Astrocyte of the cerebellum (primary cell): Measurements from ENCODE around the gene ZBTB38.

Source experiments
- DNase-seq: peaks from one replicate; pipeline ENCODE4 v3.0.0-alpha.2; 2011; ENCODE audit warnings: low read depth
- H3K4me3 ChIP-seq: 2 replicates; pipeline ENCODE4 v1.5.1; 2011; ENCODE audit warnings: mild to moderate bottlenecking, low read depth, low read length, moderate library complexity
- CTCF ChIP-seq: IDR thresholded peaks from 2 replicates; pipeline ENCODE4 v1.5.1; 2012; ENCODE audit warnings: low read length, low read depth, moderate library complexity, mild to moderate bottlenecking; ENCODE audit errors: missing control alignments
- in situ Hi-C: cut with HindIII; loops from 2 replicates; pipeline ENCODE4 v1.10.0; 2017; ENCODE audit warnings: low sequenced_read_pairs

The ZBTB38 gene

DNA sequence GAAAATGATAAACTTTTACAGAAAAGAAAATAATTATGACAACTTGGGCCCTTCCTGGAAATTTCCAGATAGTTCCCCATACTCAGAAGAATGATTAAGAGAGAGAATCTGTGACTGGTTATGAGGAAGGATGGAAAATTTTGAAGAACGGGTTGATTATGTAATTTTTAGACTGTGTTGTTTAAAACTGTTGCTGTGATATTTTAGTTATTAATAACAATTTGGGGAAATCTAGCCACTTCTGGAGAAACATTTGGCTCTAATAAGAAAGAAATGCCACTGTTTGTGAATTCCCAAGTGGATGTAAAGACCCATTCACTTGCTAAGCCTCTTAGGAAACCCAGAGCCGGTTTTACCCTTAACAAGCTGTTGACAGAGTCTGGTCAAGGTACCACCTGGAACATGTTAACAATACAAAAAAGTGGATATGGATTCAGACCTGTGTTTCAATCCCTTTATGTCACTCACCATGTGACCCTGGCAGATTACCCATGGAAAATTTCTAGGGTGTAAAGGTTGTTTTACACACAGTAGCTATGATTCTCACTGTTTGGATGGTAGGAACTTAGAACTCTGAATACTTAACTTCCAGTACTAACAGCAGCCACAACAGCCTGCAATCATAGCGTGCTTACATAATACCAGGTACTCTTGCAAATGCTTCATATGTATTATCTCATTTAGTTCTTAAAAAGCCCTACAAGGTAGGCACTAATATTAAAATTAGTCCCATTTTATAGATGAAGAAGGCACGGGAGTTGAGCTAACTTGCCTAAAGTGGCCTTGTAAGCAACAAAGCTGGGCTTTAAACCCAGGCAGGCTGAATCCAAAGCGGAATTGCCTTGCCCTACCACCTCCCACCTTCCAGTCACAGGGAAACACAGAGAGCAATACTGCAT is 32.0 kb downstream of the ZBTB38 start:
- in situ Hi-C loops = no loop called here
- DNase-seq = no peak

DNA sequence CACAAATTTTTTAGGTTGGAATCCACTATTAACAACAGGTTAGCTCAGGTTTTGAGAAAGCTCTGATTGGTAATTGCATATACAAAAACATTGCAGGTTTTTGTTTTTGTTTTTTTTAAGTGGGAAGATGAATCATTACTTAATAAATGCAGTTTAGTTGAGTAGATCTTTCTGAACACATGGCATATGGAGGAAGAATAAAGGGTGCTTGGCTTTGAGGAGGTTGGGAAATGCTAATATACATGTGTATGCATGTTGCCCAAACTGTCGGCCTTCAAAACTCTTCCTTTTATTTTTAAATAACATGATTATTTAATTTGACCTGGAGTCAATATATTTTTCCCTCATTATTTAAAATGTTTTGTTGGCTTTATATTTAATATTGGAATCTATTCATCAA is 32.8 kb downstream of the ZBTB38 start:
- no peak overlapping the region for H3K4me3 ChIP-seq
- in situ Hi-C loops = no loop called here
- DNase-seq = no peak
- TF ChIP-seq CTCF = no peak

More for the DNA sequence above, 32.0 kb downstream of the ZBTB38 start:
- TF ChIP-seq CTCF = no peak
- H3K4me3 ChIP-seq = no peak overlapping the region

DNA sequence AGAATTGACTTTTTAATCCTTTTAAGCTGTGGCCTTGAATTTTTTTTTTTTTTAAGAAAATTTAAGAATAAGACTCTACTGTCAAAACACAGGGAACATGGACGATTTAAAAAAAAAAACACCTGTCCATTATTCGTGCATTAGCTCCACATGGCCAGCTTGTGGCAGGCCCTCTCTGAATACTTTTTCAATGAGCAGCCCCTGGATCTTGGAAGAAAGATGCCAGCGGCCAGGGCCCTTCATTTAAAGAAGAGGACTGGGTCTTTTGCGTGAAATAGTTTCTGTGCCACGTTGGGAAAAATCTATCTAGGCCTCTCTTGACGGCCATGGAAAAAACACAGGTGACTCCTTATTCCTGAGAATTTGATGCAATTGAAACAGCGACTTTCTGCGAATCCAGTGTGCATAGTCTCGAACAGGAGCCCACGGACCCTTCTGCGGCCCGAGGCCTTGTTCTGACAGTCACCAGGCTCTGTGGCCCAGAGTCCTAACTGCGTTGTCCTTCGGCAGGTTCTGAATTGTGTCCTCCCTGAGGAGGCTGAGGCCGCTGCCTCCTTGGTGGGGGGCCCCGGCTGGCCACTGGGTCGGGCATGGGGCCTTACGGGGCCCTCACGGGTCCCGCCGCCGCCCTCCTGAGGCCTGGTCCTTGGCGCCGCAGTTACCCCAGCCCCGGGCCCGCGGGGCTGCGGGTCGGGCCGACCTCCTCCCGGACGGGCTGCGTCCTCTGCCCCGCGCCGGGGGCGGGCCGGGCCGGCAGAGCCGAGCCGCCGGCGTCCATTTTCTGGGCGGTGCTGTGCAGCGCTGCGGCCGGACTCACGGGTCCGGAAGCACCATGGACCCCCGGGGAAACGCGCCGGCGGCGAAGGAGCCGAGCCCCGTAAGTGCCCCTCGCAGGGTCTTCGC is 33.5 kb downstream of the ZBTB38 start:
- no peak for DNase-seq
- in situ Hi-C loops = no loop called here
- TF ChIP-seq CTCF = no peak
- peak overlapping the region; percentile 56 for H3K4me3 ChIP-seq

- H3K4me3 ChIP-seq = peak overlapping the region; percentile 56
- in situ Hi-C loops = no loop called here
- TF ChIP-seq CTCF = peak; percentile 6
- DNase-seq = no peak
Measured at GRCh38 chr3:141402476-141403171, 34.3 kb downstream of the ZBTB38 start.

- in situ Hi-C loops = no loop called here
- no peak for TF ChIP-seq CTCF
- no peak for DNase-seq
- H3K4me3 ChIP-seq = no peak overlapping the region
Measured at GRCh38 chr3:141403576-141403975, 35.3 kb downstream of the ZBTB38 start.

DNA sequence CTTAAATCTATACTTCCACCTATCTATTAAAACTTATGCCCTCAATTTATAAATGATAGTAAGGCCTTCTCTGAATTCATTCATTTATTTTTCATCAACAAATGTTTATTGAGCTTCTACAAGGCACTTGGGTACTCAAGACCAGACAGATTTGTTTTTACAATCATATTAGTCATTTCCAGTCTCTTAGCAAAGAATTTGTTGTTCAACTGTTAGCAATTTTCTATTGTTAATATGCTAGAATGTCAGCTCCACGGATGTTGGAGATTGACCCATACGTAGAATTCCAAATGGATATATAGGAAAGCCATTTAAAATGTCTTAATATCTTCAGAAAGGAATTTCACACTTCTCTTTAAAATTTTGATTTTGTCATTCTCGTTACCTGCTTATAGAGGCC is 36.7 kb downstream of the ZBTB38 start:
- in situ Hi-C loops = no loop called here
- no peak for TF ChIP-seq CTCF
- H3K4me3 ChIP-seq = no peak overlapping the region
- DNase-seq = no peak
